Measurements from ENCODE around the gene HBS1L. TPM values are rescaled to one million over a fixed set of nuclear protein-coding genes. Genes with fewer than 3 reads are reported as not detected.

Gene HBS1L
- total and polyA plus RNA-seq, 8 donors: 55.1 to 71.5 (median 63.4) TPM

GRCh38 chr6:135036731-135037420, 17.7 kb downstream of the HBS1L start:
- Histone ChIP-seq H3K27ac (no peak overlapping the region), H3K36me3 (peaks cover 0 to 70% of the 10 kb centered on the region in 2 donors), H3K4me1 (no peaks in the 10 kb centered on the region), H3K4me3 (no peak overlapping the region), H3K27me3 (no peaks in the 10 kb centered on the region), H3K9me3 (no peaks in the 10 kb centered on the region)
- no peak for DNase-seq
- intact Hi-C loops (cut with DNase I): no loop called here
- TF ChIP-seq, protein P1, sequence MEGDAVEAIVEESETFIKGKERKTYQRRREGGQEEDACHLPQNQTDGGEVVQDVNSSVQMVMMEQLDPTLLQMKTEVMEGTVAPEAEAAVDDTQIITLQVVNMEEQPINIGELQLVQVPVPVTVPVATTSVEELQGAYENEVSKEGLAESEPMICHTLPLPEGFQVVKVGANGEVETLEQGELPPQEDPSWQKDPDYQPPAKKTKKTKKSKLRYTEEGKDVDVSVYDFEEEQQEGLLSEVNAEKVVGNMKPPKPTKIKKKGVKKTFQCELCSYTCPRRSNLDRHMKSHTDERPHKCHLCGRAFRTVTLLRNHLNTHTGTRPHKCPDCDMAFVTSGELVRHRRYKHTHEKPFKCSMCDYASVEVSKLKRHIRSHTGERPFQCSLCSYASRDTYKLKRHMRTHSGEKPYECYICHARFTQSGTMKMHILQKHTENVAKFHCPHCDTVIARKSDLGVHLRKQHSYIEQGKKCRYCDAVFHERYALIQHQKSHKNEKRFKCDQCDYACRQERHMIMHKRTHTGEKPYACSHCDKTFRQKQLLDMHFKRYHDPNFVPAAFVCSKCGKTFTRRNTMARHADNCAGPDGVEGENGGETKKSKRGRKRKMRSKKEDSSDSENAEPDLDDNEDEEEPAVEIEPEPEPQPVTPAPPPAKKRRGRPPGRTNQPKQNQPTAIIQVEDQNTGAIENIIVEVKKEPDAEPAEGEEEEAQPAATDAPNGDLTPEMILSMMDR (IDR thresholded peaks at IDR 0.05): no peak
- no peak for ATAC-seq

- H3K4me1 ChIP-seq: no peaks in the 10 kb centered on the region
- intact Hi-C loops (cut with DNase I): no loop called here
- H3K27me3 ChIP-seq: no peaks in the 10 kb centered on the region
- H3K36me3 ChIP-seq: peaks cover 0 to 60% of the 10 kb centered on the region in 2 donors
- ATAC-seq (no peak), DNase-seq (no peak)
- no peaks in the 10 kb centered on the region for H3K9me3 ChIP-seq
- TF ChIP-seq, protein P1 (IDR thresholded peaks at IDR 0.05): no peak
- no peak overlapping the region for H3K4me3 ChIP-seq
- H3K27ac ChIP-seq: no peak overlapping the region
These were observed 21.4 kb downstream of the HBS1L start for GRCh38 chr6:135033238-135033637.

DNA sequence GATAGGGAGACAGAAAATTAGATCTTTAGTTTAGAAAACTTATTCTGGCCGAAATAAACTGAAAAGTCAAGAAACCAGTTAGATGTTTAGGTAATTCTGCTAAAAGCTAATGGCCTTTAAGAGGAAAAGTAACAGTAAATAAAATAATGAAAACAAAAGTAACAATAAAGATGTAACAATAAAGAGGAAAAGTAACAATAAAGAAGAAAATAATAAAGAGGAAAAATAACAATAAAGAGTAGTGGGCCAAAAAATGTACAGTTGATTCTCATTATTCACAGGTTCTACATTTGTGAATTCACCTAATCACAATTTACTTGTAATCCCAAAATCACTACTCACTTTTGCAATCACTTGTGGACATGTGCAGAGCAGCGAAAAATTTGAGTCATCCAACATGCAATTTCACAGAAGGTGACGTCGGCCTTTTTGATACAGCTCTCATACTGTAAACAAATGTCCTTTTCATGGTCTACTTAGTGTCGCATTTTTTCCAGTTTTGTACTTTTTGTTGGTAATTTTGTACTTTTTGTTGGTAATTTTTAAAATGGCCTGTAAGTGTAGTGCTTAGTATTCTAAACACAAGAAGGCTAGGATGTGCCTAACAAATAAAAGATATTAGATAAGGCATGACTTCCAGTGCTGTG, 24.0 kb downstream of the HBS1L start:
- TF ChIP-seq, protein P1 (IDR thresholded peaks at IDR 0.05): no peak
- DNase-seq (no peak), ATAC-seq (no peak)
- Histone ChIP-seq H3K9me3 (no peaks in the 10 kb centered on the region), H3K27ac (no peak overlapping the region), H3K36me3 (peaks cover 0 to 41% of the 10 kb centered on the region in 2 donors), H3K4me3 (no peak overlapping the region), H3K27me3 (no peaks in the 10 kb centered on the region), H3K4me1 (no peaks in the 10 kb centered on the region)
- intact Hi-C loops (cut with DNase I): no loop called here

DNA sequence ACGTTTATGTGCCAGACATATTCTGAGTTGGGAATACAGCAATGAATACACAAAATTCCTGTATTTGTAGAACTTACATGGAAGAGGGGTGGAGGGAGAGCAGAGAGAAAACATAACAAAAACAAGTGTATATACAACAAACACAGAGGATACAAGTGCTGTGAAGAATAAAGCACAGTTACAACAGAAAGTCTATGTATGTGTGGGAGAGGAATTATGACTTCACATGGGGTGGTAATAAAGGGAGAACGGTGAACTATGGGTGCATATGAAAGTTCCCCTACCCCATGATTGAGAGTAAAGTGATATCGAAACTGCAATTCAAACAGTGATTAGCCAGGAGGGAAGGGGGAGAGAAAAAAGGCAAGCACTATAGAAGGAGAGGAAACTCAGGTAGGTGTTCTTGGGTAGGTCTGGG, 24.6 kb downstream of the HBS1L start:
- intact Hi-C loops (cut with DNase I): no loop called here
- H3K27me3 ChIP-seq: no peaks in the 10 kb centered on the region
- no peaks in the 10 kb centered on the region for H3K9me3 ChIP-seq
- ATAC-seq (no peak), DNase-seq (no peak)
- H3K4me3 ChIP-seq: no peak overlapping the region
- no peak overlapping the region for H3K27ac ChIP-seq
- no peaks in the 10 kb centered on the region for H3K4me1 ChIP-seq
- TF ChIP-seq, protein P1 (IDR thresholded peaks at IDR 0.05): no peak
- H3K36me3 ChIP-seq: peaks cover 0 to 35% of the 10 kb centered on the region in 2 donors

DNA sequence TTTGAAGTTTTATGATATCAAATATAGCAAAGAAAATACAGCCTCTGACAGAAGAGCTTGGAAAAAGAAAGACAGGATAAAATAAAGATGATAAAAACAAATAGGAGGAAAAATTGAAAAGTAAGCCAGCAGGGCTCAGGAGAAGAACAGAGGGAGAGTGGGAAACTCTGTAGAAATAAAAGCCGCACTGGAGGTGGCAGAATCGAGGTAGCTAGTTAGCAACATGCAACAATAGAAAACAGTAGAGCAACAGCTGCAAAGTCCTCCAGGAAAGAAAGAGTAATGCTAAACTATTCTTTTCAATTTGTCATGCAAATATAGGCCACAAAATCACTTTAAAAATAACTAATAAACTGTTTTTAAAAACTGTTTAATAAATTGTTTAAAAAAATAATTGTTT, 28.8 kb downstream of the HBS1L start:
- TF ChIP-seq, protein P1 (IDR thresholded peaks at IDR 0.05): no peak
- H3K36me3 ChIP-seq: peaks cover 0 to 9% of the 10 kb centered on the region in 2 donors
- H3K27me3 ChIP-seq: no peaks in the 10 kb centered on the region
- H3K4me1 ChIP-seq: no peaks in the 10 kb centered on the region
- no peak for DNase-seq
- no peak overlapping the region for H3K27ac ChIP-seq
- intact Hi-C loops (cut with DNase I): no loop called here
- no peak for ATAC-seq
- H3K9me3 ChIP-seq: no peaks in the 10 kb centered on the region
- H3K4me3 ChIP-seq: no peak overlapping the region
